ENCODE data around the gene IQCN.
A peak's percentile ranks its signal among the peaks of the same experiment; 100 is the strongest.
"Not testable (repeated sequence)": the region's sequence is repeated elsewhere in the genome, so short reads cannot be mapped to it uniquely, and the experiment has no call there.

IQCN gene

DNA sequence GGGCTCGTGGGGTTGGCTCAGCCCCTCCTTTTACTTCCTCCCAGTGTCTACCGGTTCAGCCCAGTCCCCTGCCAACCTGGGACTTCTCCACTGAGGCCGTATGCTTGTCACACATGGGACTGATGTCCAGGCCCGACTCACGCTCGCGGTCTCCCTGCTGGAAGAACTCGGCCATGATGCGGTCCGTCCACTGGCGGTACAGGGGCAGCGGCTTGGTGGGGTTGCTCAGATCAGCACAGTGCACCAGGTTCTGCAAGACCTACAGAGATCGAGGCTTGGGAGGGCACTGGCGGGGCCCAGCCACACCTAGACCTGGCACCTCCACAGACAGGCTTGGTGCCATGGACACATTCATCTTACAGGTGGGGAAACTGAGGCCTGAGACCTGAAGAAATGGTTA, 62.6 kb downstream of the IQCN start:
- Histone ChIP-seq H3K4me3 (ENCODE audit: low read depth in 1 of 2, low read length in 2 of 2) (no peak overlapping the region), H4K20me1 (ENCODE audit: insufficient read depth, low read length) (no peaks in the 10 kb centered on the region), H3K4me2 (ENCODE audit: insufficient read depth, low read length) (no peak overlapping the region), H3K4me1 (ENCODE audit: insufficient read depth, low read length) (no peaks in the 10 kb centered on the region), H3K27me3 (ENCODE audit: insufficient read depth, low read length, poor library complexity) (no peaks in the 10 kb centered on the region), H3K79me2 (ENCODE audit: insufficient read depth, low read length) (no peaks in the 10 kb centered on the region), H3K9me3 (ENCODE audit: insufficient read depth, low read length, severe bottlenecking) (no peaks in the 10 kb centered on the region), H3K27ac (ENCODE audit: low read length) (no peak overlapping the region), H3K9ac (ENCODE audit: low read depth, low read length) (no peak overlapping the region), H3K36me3 (ENCODE audit: insufficient read depth, low read length) (no peaks in the 10 kb centered on the region), H2AFZ (ENCODE audit: low read depth, low read length) (no peak overlapping the region)
- ATAC-seq (ENCODE audit: insufficient read depth, low read depth) = no peak
- TF ChIP-seq, protein P1, sequence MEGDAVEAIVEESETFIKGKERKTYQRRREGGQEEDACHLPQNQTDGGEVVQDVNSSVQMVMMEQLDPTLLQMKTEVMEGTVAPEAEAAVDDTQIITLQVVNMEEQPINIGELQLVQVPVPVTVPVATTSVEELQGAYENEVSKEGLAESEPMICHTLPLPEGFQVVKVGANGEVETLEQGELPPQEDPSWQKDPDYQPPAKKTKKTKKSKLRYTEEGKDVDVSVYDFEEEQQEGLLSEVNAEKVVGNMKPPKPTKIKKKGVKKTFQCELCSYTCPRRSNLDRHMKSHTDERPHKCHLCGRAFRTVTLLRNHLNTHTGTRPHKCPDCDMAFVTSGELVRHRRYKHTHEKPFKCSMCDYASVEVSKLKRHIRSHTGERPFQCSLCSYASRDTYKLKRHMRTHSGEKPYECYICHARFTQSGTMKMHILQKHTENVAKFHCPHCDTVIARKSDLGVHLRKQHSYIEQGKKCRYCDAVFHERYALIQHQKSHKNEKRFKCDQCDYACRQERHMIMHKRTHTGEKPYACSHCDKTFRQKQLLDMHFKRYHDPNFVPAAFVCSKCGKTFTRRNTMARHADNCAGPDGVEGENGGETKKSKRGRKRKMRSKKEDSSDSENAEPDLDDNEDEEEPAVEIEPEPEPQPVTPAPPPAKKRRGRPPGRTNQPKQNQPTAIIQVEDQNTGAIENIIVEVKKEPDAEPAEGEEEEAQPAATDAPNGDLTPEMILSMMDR (IDR thresholded peaks at IDR 0.05; ENCODE audit: borderline replicate concordance, extremely low read depth, low read length, poor library complexity, severe bottlenecking) = no peak
- TF ChIP-seq EZH2 (IDR thresholded peaks at IDR 0.05; ENCODE audit: borderline replicate concordance, low read depth, low read length, severe bottlenecking) = no peak
- no peak for DNase-seq

DNA sequence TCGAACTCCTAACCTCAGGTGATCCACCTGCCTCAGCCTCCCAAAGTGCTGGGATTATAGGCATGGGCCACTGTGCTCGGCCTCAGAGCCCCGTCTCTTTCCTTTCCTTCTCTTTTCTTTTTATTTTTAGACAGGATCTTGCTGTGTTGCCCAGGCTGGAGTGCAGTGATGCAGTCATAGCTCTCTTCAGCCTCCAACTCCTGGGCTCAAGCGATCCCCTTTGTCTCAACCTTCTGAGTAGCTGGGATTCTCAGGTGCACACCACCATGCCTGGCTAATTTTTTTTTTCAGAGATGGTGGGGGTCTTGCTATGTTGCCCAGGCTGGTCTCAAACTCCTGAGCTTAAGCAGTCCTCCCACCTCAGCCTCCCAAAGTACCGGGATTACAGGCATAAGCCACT, 64.3 kb downstream of the IQCN start:
- H3K27ac ChIP-seq (ENCODE audit: low read length); H3K4me2 ChIP-seq (ENCODE audit: insufficient read depth, low read length); H3K9me3 ChIP-seq (ENCODE audit: insufficient read depth, low read length, severe bottlenecking); H4K20me1 ChIP-seq (ENCODE audit: insufficient read depth, low read length); DNase-seq; ATAC-seq (ENCODE audit: insufficient read depth, low read depth); H3K27me3 ChIP-seq (ENCODE audit: insufficient read depth, low read length, poor library complexity); H2AFZ ChIP-seq (ENCODE audit: low read depth, low read length); H3K4me3 ChIP-seq (ENCODE audit: low read depth in 1 of 2, low read length in 2 of 2); H3K36me3 ChIP-seq (ENCODE audit: insufficient read depth, low read length); H3K9ac ChIP-seq (ENCODE audit: low read depth, low read length); H3K79me2 ChIP-seq (ENCODE audit: insufficient read depth, low read length): not testable (repeated sequence)
- peaks cover 11% of the 10 kb centered on the region for H3K4me1 ChIP-seq (ENCODE audit: insufficient read depth, low read length)

DNA sequence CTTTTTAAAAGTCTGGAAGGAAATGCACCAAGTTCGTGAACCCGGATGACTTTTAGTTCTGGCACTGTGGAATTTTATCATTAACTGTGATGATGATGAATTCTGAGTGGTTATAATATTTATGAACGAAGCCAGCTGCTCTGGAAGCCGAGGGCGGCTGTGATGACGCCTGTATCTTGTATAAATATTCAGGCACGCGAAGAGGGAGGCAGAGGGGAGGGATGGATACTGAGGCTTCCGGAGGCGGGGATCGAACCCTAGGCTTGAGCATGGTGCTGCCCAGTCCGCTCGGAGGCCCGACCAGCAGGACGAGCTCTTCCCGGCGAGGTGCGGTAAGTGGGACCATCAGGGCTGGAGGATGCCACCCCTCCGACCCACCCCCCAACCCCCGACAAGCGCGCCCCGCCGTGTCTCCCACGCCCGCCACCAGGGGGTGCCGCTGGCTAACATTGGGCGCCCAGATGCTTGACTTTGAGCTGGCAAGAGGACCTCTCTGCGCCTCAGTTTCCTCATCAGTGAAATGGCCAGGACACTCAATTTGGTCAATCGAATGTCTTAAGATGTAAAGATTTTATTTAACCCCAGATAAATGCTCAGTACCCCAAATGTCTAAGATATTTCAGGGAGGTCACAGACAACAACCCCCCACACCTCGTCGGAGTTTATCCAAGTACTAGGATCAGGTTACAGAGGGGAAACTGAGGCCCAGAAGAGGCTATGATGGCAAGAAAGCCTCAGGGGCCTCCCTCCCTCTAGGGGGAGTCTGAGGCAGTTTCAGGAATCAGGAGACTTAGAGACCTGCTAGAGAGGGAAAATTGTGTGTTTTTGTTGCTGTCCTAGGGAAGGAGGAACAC, 65.9 kb downstream of the IQCN start:
- 0 out of 2 replicates have a peak, but pooled peaks cover under 1% of the 10 kb centered on the region for H3K79me2 ChIP-seq (ENCODE audit: insufficient read depth, low read length)
- H4K20me1 ChIP-seq (ENCODE audit: insufficient read depth, low read length) = no peaks in the 10 kb centered on the region
- peak; percentile 55 for DNase-seq
- H3K27ac ChIP-seq (ENCODE audit: low read length) = no peak overlapping the region
- H2AFZ ChIP-seq (ENCODE audit: low read depth, low read length) = no peak overlapping the region
- ATAC-seq (ENCODE audit: insufficient read depth, low read depth) = no peak
- H3K4me1 ChIP-seq (ENCODE audit: insufficient read depth, low read length) = peaks cover 22% of the 10 kb centered on the region
- H3K9me3 ChIP-seq (ENCODE audit: insufficient read depth, low read length, severe bottlenecking) = no peaks in the 10 kb centered on the region
- no peak for TF ChIP-seq EZH2 (IDR thresholded peaks at IDR 0.05; ENCODE audit: borderline replicate concordance, low read depth, low read length, severe bottlenecking)
- TF ChIP-seq, protein P1 (IDR thresholded peaks at IDR 0.05; ENCODE audit: borderline replicate concordance, extremely low read depth, low read length, poor library complexity, severe bottlenecking) = peak; percentile 65
- no peaks in the 10 kb centered on the region for H3K36me3 ChIP-seq (ENCODE audit: insufficient read depth, low read length)
- no peak overlapping the region for H3K4me3 ChIP-seq (ENCODE audit: low read depth in 1 of 2, low read length in 2 of 2)
- H3K4me2 ChIP-seq (ENCODE audit: insufficient read depth, low read length) = no peak overlapping the region
- H3K27me3 ChIP-seq (ENCODE audit: insufficient read depth, low read length, poor library complexity) = no peaks in the 10 kb centered on the region
- H3K9ac ChIP-seq (ENCODE audit: low read depth, low read length) = no peak overlapping the region

All from DND-41 (cell line).